Right renal cortex interstitium (tissue), 3 donors: ENCODE data around the gene TNXB. TPM values are rescaled to one million over a fixed set of nuclear protein-coding genes. Genes with fewer than 3 reads are reported as not detected.
A peak's percentile ranks its signal among the peaks of the same experiment; 100 is the strongest.

Experiments
- DNase-seq, 3 donors: peaks; one replicate each; pipeline ENCODE4 v3.0.0-alpha.2; 2013; ENCODE audit warnings: low read depth in 3 of 3, low spot score in 2 of 3
- polyA plus RNA-seq, 3 donors: library from polyadenylated mRNA; unstranded; fragments of 120-200 nt; gene quantifications; one replicate each; pipeline ENCODE4 v1.2.1, GENCODE V29; 2013; ENCODE audit not compliant: insufficient read length in 3 of 3

The TNXB gene
- polyA plus RNA-seq, 3 donors = 2.4 to 2.7 (median 2.5) TPM

- peak in 1 of 3 donors; percentile 41 for DNase-seq
These were observed 21.3 kb downstream of the TNXB start for GRCh38 chr6:32087574-32088486.

GRCh38 chr6:32086661-32087573 lies 22.2 kb downstream of the TNXB start:
- DNase-seq = no peak

- no peak for DNase-seq
These were observed 23.2 kb downstream of the TNXB start for GRCh38 chr6:32085759-32086459.

GRCh38 chr6:32084780-32085179 lies 24.4 kb downstream of the TNXB start:
- DNase-seq = no peak

- DNase-seq = no peak
These were observed 25.0 kb downstream of the TNXB start for GRCh38 chr6:32083812-32084768.

GRCh38 chr6:32082935-32083334 lies 26.2 kb downstream of the TNXB start:
- no peak for DNase-seq

GRCh38 chr6:32082478-32082877 lies 26.7 kb downstream of the TNXB start:
- no peak for DNase-seq

GRCh38 chr6:32081168-32081990 lies 27.8 kb downstream of the TNXB start:
- no peak for DNase-seq

- no peak for DNase-seq
These were observed 29.4 kb downstream of the TNXB start for GRCh38 chr6:32079566-32080290.

- no peak for DNase-seq
These were observed 32.8 kb downstream of the TNXB start for GRCh38 chr6:32076321-32076809.

GRCh38 chr6:32075781-32076180 lies 33.4 kb downstream of the TNXB start:
- no peak for DNase-seq

- no peak for DNase-seq
These were observed 34.1 kb downstream of the TNXB start for GRCh38 chr6:32074996-32075532.

- no peak for DNase-seq
These were observed 35.5 kb downstream of the TNXB start for GRCh38 chr6:32073613-32074012.

GRCh38 chr6:32073101-32073500 lies 36.0 kb downstream of the TNXB start:
- DNase-seq = no peak

GRCh38 chr6:32070814-32071543 lies 38.2 kb downstream of the TNXB start:
- no peak for DNase-seq

- no peak for DNase-seq
These were observed 39.1 kb downstream of the TNXB start for GRCh38 chr6:32069878-32070515.

GRCh38 chr6:32069460-32069859 lies 39.7 kb downstream of the TNXB start:
- no peak for DNase-seq
